ENCODE measurements around the gene TRIM43.
"Not testable (repeated sequence)": the region's sequence is repeated elsewhere in the genome, so short reads cannot be mapped to it uniquely, and the experiment has no call there.

Gene TRIM43

GRCh38 chr2:95591701-95592100 lies at the start of gene TRIM43:
Gene TRIM43 (plus strand): TSS chr2:95592001. CDS start chr2:95594024, 2,023 bp downstream.
- FAIRE-seq: not testable (repeated sequence)

GRCh38 chr2:95551055-95551568 lies 40.7 kb upstream of the TRIM43 start:
- no peak for FAIRE-seq

- no peak for FAIRE-seq
Observed at GRCh38 chr2:95552911-95553310, 38.9 kb upstream of the TRIM43 start.

- FAIRE-seq: no peak
Observed at GRCh38 chr2:95569170-95569569, 22.6 kb upstream of the TRIM43 start.

- FAIRE-seq: no peak
Observed at GRCh38 chr2:95573866-95574265, 17.9 kb upstream of the TRIM43 start.

GRCh38 chr2:95574506-95574905 lies 17.3 kb upstream of the TRIM43 start:
- FAIRE-seq: no peak

GRCh38 chr2:95575857-95576256 lies 15.9 kb upstream of the TRIM43 start:
- no peak for FAIRE-seq

- no peak for FAIRE-seq
Observed at GRCh38 chr2:95578539-95578938, 13.3 kb upstream of the TRIM43 start.

GRCh38 chr2:95583545-95583944 lies 8.3 kb upstream of the TRIM43 start:
- not testable (repeated sequence) for FAIRE-seq

- not testable (repeated sequence) for FAIRE-seq
Observed at GRCh38 chr2:95584321-95584720, 7.5 kb upstream of the TRIM43 start.

GRCh38 chr2:95589777-95590536 lies 1.8 kb upstream of the TRIM43 start:
- not testable (repeated sequence) for FAIRE-seq

- not testable (repeated sequence) for FAIRE-seq
Observed at GRCh38 chr2:95592973-95593372, 1.2 kb downstream of the TRIM43 start.

- FAIRE-seq: peak; percentile 36
Observed at GRCh38 chr2:95595012-95595411, 3.2 kb downstream of the TRIM43 start.

GRCh38 chr2:95601301-95601700 lies 9.5 kb downstream of the TRIM43 start:
- not testable (repeated sequence) for FAIRE-seq

- FAIRE-seq: not testable (repeated sequence)
Observed at GRCh38 chr2:95602146-95602545, 10.3 kb downstream of the TRIM43 start.

- not testable (repeated sequence) for FAIRE-seq
Observed at GRCh38 chr2:95608356-95608755, 16.6 kb downstream of the TRIM43 start.

- FAIRE-seq: not testable (repeated sequence)
Observed at GRCh38 chr2:95609764-95610163, 18.0 kb downstream of the TRIM43 start.

- not testable (repeated sequence) for FAIRE-seq
Observed at GRCh38 chr2:95613048-95613447, 21.2 kb downstream of the TRIM43 start.

GRCh38 chr2:95622728-95623127 lies 30.9 kb downstream of the TRIM43 start:
- FAIRE-seq: not testable (repeated sequence)

GRCh38 chr2:95630987-95631386 lies 39.2 kb downstream of the TRIM43 start:
- FAIRE-seq: not testable (repeated sequence)

GRCh38 chr2:95633626-95634259 lies 41.9 kb downstream of the TRIM43 start:
- not testable (repeated sequence) for FAIRE-seq

GRCh38 chr2:95640515-95641288 lies 48.9 kb downstream of the TRIM43 start:
- FAIRE-seq: not testable (repeated sequence)

GRCh38 chr2:95641289-95641575 lies 49.4 kb downstream of the TRIM43 start:
- not testable (repeated sequence) for FAIRE-seq
